Vagina (tissue), 2 donors: ENCODE data around the gene IER5.

Source experiments
- POLR2A ChIP-seq, 2 donors: fragments of 450-650 bp; IDR thresholded peaks; one replicate each; pipeline ENCODE4 v1.6.1; 2017; ENCODE audit warnings: antibody characterized with exemption in 2 of 2, mild to moderate bottlenecking in 2 of 2, moderate library complexity in 2 of 2
- POLR2AphosphoS5 ChIP-seq, 2 donors: sonication (generic); formaldehyde crosslinking; IDR thresholded peaks; one replicate each; pipeline ENCODE4 v1.9.0; 2017; ENCODE audit warnings: antibody characterized with exemption in 2 of 2, mild to moderate bottlenecking in 2 of 2, low read depth in 1 of 2; ENCODE audit not compliant: insufficient read depth in 1 of 2
- TF ChIP-seq, protein P1 (sequence below), 3 experiments: fragments of 450-650 bp in 2 of 3; fragments of 200-600 bp in 1 of 3; sonication (generic) in 1 of 3; IDR thresholded peaks; one replicate each; pipeline ENCODE4 v1.5.1; 2017 to 2019; ENCODE audit warnings: antibody characterized with exemption in 3 of 3, mild to moderate bottlenecking in 2 of 3, moderate library complexity in 2 of 3

DNA sequence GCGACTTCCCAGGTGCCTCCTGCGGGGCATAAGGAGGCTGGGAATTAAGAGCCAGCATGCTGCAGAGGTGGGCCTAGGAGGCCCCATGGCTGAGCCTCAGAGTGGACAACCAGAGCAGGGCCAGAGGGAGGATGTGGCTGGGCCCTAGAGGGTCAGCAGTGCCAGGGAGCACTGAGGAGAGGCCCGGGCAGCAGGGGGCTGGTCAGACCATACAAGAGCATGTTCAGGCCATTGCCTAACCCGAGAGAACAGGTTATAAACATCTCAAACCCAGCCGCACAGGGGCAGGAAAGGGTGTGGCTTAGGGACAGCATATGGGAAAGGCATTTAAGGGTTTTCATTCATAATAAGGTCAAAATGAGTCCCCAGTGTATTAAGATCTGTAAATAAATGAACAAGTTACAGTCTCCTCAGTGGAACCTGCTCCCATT is 51.1 kb downstream of the IER5 start:
- TF ChIP-seq, protein P1, sequence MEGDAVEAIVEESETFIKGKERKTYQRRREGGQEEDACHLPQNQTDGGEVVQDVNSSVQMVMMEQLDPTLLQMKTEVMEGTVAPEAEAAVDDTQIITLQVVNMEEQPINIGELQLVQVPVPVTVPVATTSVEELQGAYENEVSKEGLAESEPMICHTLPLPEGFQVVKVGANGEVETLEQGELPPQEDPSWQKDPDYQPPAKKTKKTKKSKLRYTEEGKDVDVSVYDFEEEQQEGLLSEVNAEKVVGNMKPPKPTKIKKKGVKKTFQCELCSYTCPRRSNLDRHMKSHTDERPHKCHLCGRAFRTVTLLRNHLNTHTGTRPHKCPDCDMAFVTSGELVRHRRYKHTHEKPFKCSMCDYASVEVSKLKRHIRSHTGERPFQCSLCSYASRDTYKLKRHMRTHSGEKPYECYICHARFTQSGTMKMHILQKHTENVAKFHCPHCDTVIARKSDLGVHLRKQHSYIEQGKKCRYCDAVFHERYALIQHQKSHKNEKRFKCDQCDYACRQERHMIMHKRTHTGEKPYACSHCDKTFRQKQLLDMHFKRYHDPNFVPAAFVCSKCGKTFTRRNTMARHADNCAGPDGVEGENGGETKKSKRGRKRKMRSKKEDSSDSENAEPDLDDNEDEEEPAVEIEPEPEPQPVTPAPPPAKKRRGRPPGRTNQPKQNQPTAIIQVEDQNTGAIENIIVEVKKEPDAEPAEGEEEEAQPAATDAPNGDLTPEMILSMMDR (IDR thresholded peaks at IDR 0.05): no peak
- TF ChIP-seq POLR2A (IDR thresholded peaks at IDR 0.05) (no peak), POLR2AphosphoS5 (IDR thresholded peaks at IDR 0.05; ENCODE audit: insufficient read depth in 1 of 2, low read depth in 1 of 2) (no peak)
